MG63 (cell line): ENCODE measurements around the gene TDRD6. TPM values are rescaled to one million over a fixed set of nuclear protein-coding genes. Genes with fewer than 3 reads are reported as not detected.
A peak's percentile ranks its signal among the peaks of the same experiment; 100 is the strongest.
"Not testable (repeated sequence)": the region's sequence is repeated elsewhere in the genome, so short reads cannot be mapped to it uniquely, and the experiment has no call there.

ENCODE experiments used
- DNase-seq: peaks from one replicate; pipeline ENCODE4 v3.0.0-alpha.2; 2020
- H3K27me3 ChIP-seq: fragments of 250-450 bp; sonication (Bioruptor Pico); 2 replicates; pipeline ENCODE4 v1.5.1; 2020; ENCODE audit warnings: mild to moderate bottlenecking, moderate library complexity
- H3K36me3 ChIP-seq: fragments of 250-450 bp; sonication (Bioruptor Pico); 2 replicates; pipeline ENCODE4 v1.5.1; 2020; ENCODE audit warnings: mild to moderate bottlenecking, moderate library complexity
- H3K4me3 ChIP-seq: fragments of 250-450 bp; sonication (Bioruptor Pico); 2 replicates; pipeline ENCODE4 v1.5.1; 2020; ENCODE audit warnings: mild to moderate bottlenecking, moderate library complexity
- H3K9me3 ChIP-seq: fragments of 250-450 bp; sonication (Bioruptor Pico); 2 replicates; pipeline ENCODE4 v1.5.1; 2020; ENCODE audit warnings: mild to moderate bottlenecking, moderate library complexity
- total RNA-seq: library from RNA; depleted of rRNA; stranded (reverse); fragments of >200 nt; shearing (Covaris generic); gene quantifications from 2 replicates; pipeline ENCODE4 v1.2.3, GENCODE V29; 2014; ENCODE audit warnings: low replicate concordance

The TDRD6 gene
- total RNA-seq, 1 experiment from 2014 or later: not detected

DNA sequence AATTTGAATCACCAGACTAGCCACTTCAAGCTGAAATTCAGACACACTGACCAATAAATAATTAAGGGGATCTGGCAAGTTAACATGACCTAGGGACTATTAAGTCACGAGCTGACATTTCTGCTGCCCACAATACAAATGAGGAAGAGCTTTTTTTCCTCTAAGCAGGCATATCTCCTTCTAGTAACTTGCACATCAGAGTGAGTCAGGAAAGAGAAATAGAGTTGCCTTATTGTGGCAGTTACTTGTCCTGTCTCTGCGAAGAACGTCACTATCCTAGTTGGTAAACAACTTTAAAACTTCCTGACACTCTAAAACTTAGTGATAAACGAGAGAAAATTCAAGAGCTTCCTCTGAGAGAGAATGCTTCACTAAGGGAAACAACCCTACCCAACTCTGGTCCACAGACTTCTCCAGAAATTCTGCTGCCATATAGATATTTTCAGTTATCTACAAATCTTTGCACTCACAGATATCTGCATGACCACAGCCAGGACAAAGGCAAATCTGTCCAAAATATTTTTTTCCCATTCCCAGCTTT, 43.3 kb downstream of the TDRD6 start:
- Histone ChIP-seq H3K36me3 (no peaks in the 10 kb centered on the region), H3K27me3 (no peaks in the 10 kb centered on the region), H3K9me3 (no peaks in the 10 kb centered on the region), H3K4me3 (no peak overlapping the region)
- no peak for DNase-seq

GRCh38 chr6:46733341-46733801, 45.7 kb downstream of the TDRD6 start:
- Histone ChIP-seq H3K4me3 (no peak overlapping the region), H3K36me3 (no peaks in the 10 kb centered on the region), H3K9me3 (no peaks in the 10 kb centered on the region), H3K27me3 (no peaks in the 10 kb centered on the region)
- DNase-seq: no peak

- Histone ChIP-seq H3K27me3 (no peaks in the 10 kb centered on the region), H3K9me3 (no peaks in the 10 kb centered on the region), H3K36me3 (no peaks in the 10 kb centered on the region), H3K4me3 (peak within 1 kb of the TSS; percentile 31)
- DNase-seq: peak; percentile 8
Observed at GRCh38 chr6:46734867-46735719, 47.4 kb downstream of the TDRD6 start, which contains the start of gene PLA2G7. PLA2G7 (minus strand) TSS chr6:46735375; CDS start chr6:46722891, 12,484 bp downstream.

GRCh38 chr6:46735720-46736031, 48.0 kb downstream of the TDRD6 start:
- no peak for DNase-seq
- H3K27me3 ChIP-seq: no peaks in the 10 kb centered on the region
- H3K36me3 ChIP-seq: no peaks in the 10 kb centered on the region
- H3K9me3 ChIP-seq: no peaks in the 10 kb centered on the region
- H3K4me3 ChIP-seq: no peak overlapping the region

- Histone ChIP-seq H3K9me3 (no peaks in the 10 kb centered on the region), H3K36me3 (no peaks in the 10 kb centered on the region), H3K4me3 (no peak overlapping the region), H3K27me3 (no peaks in the 10 kb centered on the region)
- no peak for DNase-seq
Observed at GRCh38 chr6:46736906-46737305, 49.2 kb downstream of the TDRD6 start.

DNA sequence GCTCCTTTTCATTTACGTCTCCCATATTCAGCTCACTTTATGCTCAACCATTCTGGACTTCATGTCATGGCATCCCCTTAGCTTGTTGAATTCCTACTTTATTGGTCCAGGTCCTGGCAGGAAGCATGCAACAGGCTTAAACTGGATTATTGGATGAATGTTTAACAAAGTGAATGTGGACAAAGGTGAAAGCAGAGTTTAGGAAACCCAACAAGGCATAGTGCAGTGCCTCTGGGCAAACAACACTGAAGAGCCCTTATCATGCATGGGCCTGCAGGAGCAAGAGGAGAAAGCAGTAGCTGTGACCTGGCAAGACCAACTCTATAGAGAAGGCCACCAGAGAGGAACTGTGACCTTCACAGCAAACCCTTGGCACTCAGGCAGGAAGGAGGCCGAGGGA, 53.8 kb downstream of the TDRD6 start:
- H3K36me3 ChIP-seq: no peaks in the 10 kb centered on the region
- no peak overlapping the region for H3K4me3 ChIP-seq
- no peaks in the 10 kb centered on the region for H3K9me3 ChIP-seq
- H3K27me3 ChIP-seq: no peaks in the 10 kb centered on the region
- DNase-seq: no peak

DNA sequence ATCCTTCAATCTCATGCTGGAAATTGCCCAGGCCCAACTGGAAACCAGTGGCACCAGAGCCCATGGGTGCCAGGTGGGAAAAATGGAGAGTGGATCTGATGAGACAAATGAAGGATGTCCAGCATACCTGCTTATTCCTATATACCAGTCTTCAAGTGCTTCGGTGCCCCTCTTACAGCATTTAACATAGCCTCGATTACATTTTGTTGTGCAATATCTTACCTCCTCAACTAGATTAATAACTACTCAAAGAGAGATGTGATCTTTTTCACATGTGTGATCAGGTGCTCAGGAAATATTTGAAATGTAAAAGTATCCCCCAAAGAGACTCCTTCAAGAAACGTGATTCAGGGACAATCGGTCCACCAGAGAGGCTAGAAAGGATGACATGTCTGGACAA, 54.2 kb downstream of the TDRD6 start:
- H3K27me3 ChIP-seq: no peaks in the 10 kb centered on the region
- H3K36me3 ChIP-seq: no peaks in the 10 kb centered on the region
- no peak for DNase-seq
- no peak overlapping the region for H3K4me3 ChIP-seq
- no peaks in the 10 kb centered on the region for H3K9me3 ChIP-seq

DNA sequence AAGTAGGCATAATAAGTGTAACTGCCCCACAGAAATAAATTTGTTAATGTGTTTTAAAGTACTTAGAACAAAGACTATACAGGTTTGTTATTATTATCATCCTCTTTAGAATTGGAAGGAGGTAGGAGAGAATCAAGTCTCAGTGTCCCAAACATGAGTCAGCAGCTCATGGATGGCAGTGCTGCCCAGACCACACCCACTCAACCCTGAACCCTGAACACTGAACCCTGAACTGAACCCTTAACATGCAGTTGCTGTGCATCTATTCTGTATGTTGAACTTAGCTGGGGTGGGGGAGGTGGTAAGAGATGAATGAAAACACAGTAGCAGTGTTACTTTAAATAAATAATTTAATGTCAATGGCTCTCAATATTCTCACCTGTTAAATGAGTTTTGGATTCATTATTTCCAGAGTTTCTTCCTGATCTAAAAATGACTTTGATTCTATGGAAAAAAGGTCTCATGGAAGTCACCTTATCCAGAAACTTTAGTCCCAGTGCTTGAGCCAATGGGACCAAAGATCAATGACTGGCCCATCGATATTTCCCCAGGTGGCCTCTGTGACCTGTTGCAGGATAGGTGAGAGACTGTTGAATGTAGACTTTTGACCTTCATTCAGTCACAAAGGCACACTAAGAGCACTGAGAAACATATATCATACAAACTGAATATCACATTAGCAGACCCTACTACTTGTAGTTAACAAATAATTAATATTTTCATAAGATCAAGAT, 55.9 kb downstream of the TDRD6 start:
- H3K9me3 ChIP-seq: no peaks in the 10 kb centered on the region
- no peak for DNase-seq
- no peak overlapping the region for H3K4me3 ChIP-seq
- H3K36me3 ChIP-seq: no peaks in the 10 kb centered on the region
- no peaks in the 10 kb centered on the region for H3K27me3 ChIP-seq

DNA sequence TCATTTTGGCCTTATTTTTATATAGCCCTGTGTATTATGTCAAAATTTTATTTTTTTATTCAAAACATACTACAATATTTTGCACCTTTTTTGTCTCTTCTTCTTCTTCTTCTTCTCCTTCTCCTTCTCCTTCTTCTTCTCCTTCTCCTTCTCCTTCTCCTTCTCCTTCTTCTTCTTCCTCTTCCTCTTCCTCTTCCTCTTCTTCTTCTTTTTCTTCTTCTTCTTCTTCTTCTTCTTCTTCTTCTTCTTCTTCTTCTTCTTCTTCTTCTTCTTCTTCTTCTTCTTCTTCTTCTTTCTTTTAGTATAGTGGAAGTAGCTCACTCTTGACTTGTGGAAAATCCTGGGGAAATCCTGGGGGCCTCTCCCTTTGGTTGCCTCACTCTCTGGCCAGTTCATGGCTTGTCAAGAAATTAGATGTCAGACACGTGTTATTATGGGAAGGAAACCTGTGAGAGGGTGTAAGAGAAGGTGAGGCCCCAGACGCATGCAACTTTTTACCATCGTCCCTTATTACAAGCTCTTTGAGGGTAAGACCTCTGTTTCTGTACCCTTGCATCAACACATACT, 56.6 kb downstream of the TDRD6 start:
- not testable (repeated sequence) for H3K36me3 ChIP-seq, H3K9me3 ChIP-seq, DNase-seq, H3K4me3 ChIP-seq, H3K27me3 ChIP-seq

DNA sequence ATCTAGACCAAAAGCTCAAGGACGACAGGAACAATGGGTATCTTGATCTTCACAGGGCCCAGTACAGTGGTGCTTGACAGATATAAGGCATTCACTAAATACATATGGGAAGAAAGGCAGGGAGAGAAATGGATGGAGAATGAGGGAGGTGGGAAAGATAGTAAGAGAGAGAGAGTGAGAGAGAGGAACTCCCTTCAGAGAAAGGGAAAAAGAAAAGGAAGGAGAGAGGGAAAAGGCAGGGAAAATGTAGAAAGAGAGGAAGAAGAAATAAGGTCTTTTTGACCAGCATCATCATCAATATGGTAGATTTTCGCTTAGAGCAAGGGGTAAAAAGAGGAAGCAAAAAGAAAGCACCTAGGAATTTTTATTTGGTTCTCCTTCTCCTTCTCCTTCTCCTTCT, 58.3 kb downstream of the TDRD6 start:
- Histone ChIP-seq H3K36me3 (no peaks in the 10 kb centered on the region), H3K9me3 (no peaks in the 10 kb centered on the region), H3K4me3 (no peak overlapping the region), H3K27me3 (no peaks in the 10 kb centered on the region)
- no peak for DNase-seq

GRCh38 chr6:46746696-46747095, 59.0 kb downstream of the TDRD6 start, which contains the start of gene ANKRD66:
ANKRD66 (plus strand) TSS chr6:46746933; CDS start chr6:46751949, 5,016 bp downstream.
- H3K4me3 ChIP-seq: no peak within 1 kb of the TSS
- H3K9me3 ChIP-seq: no peaks in the 10 kb centered on the region
- no peaks in the 10 kb centered on the region for H3K27me3 ChIP-seq
- H3K36me3 ChIP-seq: no peaks in the 10 kb centered on the region
- DNase-seq: no peak

DNA sequence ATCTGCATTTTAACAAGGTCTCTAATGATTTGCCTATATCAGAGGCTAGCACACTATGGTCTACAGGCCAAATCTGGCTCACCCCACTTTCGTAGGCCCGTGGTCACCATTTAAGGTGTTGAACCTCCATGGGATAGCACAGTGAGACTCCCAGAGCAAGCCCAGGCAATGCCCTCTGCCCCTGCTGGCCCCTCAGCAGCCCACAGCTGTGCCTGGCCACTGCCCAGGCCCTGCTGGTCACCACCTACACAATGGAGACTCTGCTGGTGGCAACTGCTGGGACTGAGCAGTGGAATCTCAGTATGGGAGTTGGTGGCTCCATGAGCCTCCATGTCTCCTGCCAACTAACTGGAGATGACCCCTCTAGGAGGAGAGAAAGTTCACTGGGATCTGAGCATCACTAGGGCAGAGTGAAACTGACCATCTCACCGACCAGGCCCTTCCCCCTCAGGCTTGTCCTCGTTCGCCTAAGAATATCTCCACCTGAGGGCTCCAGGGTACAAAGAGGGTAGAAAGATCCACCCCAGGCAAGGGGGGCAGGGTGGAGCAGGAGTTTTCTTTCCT, 61.3 kb downstream of the TDRD6 start:
- no peak for DNase-seq
- H3K27me3 ChIP-seq: no peaks in the 10 kb centered on the region
- H3K36me3 ChIP-seq: no peaks in the 10 kb centered on the region
- H3K9me3 ChIP-seq: no peaks in the 10 kb centered on the region
- H3K4me3 ChIP-seq: no peak overlapping the region

- no peak for DNase-seq
- H3K36me3 ChIP-seq: no peaks in the 10 kb centered on the region
- H3K27me3 ChIP-seq: no peaks in the 10 kb centered on the region
- no peaks in the 10 kb centered on the region for H3K9me3 ChIP-seq
- no peak overlapping the region for H3K4me3 ChIP-seq
Observed at GRCh38 chr6:46749731-46750130, 62.0 kb downstream of the TDRD6 start.

DNA sequence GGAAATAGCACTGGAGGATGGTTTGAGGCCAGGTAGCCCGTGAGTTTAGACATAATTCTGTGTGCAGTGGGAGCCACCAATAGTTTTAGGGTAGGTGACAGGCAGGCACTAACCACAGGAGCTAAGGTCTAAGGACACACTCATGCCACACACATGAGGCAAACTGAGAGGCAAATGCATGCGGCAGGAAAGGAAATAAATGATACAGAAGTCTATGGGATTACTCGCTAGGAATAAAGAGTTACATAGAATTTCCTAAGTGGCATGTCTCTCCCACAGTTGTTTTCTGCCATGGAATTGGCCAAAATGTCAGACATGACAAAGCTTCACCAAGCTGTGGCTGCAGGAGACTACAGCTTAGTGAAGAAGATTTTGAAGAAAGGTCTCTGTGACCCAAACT, 64.0 kb downstream of the TDRD6 start:
- no peaks in the 10 kb centered on the region for H3K36me3 ChIP-seq
- DNase-seq: no peak
- H3K27me3 ChIP-seq: no peaks in the 10 kb centered on the region
- no peaks in the 10 kb centered on the region for H3K9me3 ChIP-seq
- H3K4me3 ChIP-seq: no peak overlapping the region
